Head of caudate nucleus (tissue), 42 donors: ENCODE results near the gene RNF168.
"Not testable (repeated sequence)": the region's sequence is repeated elsewhere in the genome, so short reads cannot be mapped to it uniquely, and the experiment has no call there.

Source experiments
- DNase-seq, 42 donors: peaks; one replicate each; pipeline versions ENCODE4 v3.0.0 to v3.0.0-alpha.2; 2020 to 2021; ENCODE audit warnings: mixed read lengths in 7 of 42
- intact Hi-C: fragments of 100-400 bp; cut with DNase I; formaldehyde crosslinking; loops from one replicate; pipeline ENCODE4 v1.15.0; 2022

RNF168 gene

GRCh38 chr3:196517919-196518318, 14.4 kb upstream of the RNF168 start:
- DNase-seq = no peak
- intact Hi-C loops = no loop called here

GRCh38 chr3:196517162-196517800, 13.7 kb upstream of the RNF168 start:
- intact Hi-C loops = no loop called here
- DNase-seq = no peak

DNA sequence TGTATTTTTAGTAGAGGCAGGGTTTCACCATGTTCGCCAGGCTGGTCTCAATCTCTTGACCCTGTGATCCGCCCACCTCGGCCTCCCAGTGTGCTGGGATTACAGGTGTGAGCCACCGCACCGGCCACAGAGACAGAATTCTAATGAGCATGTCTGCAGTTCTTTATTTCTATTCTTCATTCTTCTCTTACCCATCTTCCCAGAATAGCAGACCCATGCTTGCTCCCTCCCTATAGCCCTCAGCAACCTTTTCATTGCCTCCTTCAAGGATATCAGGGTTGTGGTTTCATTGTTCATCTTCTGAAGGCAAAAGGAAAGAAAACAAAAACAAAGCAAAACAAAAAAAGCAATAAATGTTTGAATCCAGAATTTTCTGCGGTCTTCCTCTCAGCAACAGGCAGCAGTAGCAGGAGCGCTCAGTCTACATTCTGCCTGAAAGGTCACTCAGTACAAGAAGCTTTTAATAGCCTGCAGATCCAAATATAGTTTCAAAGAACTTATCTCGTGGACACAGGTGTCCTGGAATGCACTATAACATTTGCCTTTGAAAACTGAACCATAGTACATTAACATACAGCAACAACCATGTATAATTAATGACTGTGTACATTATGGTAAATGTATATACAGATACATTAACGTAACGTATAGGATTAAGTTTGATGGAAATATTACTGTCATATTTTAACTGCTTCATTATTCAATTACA, 11.5 kb upstream of the RNF168 start, which contains the start of gene SMCO1:
Gene SMCO1, minus strand, starts transcription at position 434 of the 709 bp plus-strand sequence. Its CDS starts 137 bp downstream, at position 297.
- intact Hi-C loops = no loop called here

GRCh38 chr3:196514350-196514716, 10.8 kb upstream of the RNF168 start:
- DNase-seq = no peak
- intact Hi-C loops = no loop called here

More for the DNA sequence above, 11.5 kb upstream of the RNF168 start, which contains the start of gene SMCO1:
- DNase-seq = no peak

DNA sequence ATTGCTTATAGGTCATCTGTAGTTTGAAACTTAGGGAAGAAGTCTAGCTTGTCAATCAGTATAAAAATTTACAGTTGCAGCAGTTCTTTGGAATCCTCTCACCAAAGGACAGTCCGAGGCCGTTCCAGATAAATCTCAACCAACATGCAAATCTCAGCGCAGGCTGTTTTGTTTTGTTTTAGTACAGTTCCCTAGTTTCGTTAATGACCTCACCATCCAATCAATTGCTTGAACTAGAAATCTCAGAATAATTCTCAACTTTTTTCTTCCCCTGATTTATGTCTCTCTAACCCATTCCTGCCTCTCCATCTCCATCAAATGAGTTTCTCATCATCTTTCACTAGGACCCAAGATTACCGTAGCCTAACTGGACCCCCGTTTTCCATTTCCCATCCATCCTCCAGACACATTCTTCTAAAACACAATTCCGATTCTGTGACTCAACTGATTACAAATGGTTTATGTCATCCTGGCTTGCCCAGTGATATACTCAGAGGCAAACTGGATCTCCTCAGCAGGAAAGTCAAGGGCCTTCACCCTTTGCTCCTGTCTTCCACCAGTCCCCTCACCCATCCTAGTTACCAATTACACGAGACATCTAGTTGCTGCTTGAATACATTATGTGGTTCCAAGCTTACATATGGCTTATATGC, 10.3 kb upstream of the RNF168 start:
- intact Hi-C loops = no loop called here

GRCh38 chr3:196511646-196512425, 8.3 kb upstream of the RNF168 start:
- DNase-seq, intact Hi-C loops: not testable (repeated sequence)

More for the DNA sequence above, 10.3 kb upstream of the RNF168 start:
- DNase-seq = no peak

DNA sequence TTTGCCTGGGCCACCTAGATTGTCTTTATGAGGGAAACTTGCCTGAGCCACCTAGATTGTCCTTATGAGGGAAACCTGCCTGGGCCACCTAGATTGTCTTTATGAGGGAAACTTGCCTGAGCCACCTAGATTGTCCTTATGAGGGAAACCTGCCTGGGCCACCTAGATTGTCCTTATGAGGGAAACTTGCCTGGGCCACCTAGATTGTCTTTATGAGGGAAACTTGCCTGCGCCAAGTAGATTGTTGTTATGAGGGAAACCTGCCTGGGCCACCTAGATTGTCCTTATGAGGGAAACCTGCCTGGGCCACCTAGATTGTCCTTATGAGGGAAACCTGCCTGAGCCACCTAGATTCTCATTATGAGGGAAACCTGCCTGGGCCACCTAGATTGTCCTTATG, 7.5 kb upstream of the RNF168 start:
- intact Hi-C loops = not testable (repeated sequence)

DNA sequence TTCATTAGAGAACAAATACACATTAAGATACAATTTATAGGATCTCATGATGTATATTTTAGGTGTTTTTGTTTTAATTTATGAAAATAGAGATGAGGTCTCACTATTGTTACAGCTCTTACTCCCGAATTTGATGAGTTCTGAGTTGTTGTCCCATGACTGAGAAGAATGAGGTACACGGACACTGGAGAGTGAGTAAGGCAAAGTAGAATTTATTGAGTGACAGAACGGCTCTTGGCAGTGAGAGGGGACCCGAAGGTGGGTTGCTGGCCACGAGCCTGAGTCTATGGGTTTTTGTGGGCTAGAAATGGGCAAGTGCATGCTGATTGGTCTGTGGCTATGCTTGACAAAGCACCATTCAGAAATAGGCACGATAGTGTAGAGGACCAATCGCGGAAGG, 3.1 kb upstream of the RNF168 start:
- DNase-seq = no peak
- intact Hi-C loops = loop anchor here (10.0 kb wide), 1 partner anchor 252 kb away; no protein-coding TSS in a partner anchor

More for the DNA sequence above, 7.5 kb upstream of the RNF168 start:
- not testable (repeated sequence) for DNase-seq

DNA sequence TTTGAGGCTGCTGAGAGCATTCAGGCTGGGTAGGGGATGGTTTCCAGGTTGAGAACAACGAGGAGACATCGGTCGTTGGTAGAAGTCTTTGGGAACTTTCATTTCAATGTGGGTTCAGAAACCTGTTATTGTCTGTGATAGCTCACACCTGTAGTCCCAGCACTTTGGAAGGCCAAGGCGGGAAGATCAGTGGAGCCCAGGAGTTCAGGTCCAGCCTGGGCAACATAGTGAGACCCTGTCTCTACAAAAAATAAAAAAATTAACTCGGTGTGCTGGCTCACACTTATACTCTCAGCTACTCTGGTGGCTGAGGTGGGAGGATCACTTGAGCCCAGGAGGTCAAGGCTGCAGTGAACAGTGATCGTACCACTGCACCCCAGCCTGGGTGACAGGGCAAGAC, 988 bp upstream of the RNF168 start:
- no peak for DNase-seq
- intact Hi-C loops = loop anchor here (5.0 to 10.0 kb wide), 3 partner anchors 72 to 250 kb away; partner anchors contain the start of genes DYNLT2B and UBXN7

- DNase-seq = not testable (repeated sequence)
- intact Hi-C loops = loop anchor here (5.0 to 10.0 kb wide), 3 partner anchors 72 to 249 kb away; partner anchors contain the start of genes DYNLT2B and UBXN7
Measured at GRCh38 chr3:196504077-196504398, 470 bp upstream of the RNF168 start.

- intact Hi-C loops = loop anchor here (5.0 to 10.0 kb wide), 3 partner anchors 70 to 248 kb away; partner anchors contain the start of genes DYNLT2B and UBXN7
- DNase-seq = peak in 38 of 42 donors; percentile 13 to 66 (median 37)
Measured at GRCh38 chr3:196502775-196503195, 783 bp downstream of the RNF168 start.

DNA sequence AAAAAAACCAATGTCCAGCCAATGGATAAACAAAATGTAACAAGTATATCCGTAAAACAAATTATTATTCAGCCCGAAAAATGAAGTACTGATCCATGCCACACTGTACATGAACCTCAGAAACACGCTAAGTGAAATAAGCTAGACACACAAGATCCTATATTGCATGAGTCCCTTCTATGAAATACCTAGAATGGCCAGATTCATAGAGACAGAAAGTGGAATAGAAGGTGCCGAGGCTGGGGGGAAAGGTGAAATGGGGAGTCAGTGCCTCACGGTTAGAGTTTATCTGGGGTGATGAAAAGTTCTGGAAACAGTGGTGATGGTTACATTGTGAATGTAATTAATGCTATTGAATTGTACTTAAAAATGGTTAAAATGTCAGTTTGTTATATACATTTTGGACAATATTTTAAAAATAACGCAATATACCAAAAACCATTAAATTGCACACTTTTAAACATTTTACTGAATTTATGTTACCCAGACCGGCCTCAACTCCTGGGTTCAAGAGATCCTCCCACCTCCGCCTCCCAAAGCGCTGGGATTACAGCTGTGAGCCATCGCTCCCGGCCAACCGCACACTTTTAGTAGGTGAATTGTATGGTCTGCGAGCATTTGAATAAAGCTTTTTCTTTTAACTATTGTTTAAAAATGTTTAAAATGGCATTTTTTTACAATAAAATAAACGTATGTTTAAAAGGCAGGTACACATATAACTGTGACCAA, 2.1 kb downstream of the RNF168 start:
- DNase-seq = peak in 4 of 42 donors; percentile 9 to 42 (median 26)
- intact Hi-C loops = loop anchor here (5.0 to 10.0 kb wide), 3 partner anchors 69 to 247 kb away; partner anchors contain the start of genes DYNLT2B and UBXN7

DNA sequence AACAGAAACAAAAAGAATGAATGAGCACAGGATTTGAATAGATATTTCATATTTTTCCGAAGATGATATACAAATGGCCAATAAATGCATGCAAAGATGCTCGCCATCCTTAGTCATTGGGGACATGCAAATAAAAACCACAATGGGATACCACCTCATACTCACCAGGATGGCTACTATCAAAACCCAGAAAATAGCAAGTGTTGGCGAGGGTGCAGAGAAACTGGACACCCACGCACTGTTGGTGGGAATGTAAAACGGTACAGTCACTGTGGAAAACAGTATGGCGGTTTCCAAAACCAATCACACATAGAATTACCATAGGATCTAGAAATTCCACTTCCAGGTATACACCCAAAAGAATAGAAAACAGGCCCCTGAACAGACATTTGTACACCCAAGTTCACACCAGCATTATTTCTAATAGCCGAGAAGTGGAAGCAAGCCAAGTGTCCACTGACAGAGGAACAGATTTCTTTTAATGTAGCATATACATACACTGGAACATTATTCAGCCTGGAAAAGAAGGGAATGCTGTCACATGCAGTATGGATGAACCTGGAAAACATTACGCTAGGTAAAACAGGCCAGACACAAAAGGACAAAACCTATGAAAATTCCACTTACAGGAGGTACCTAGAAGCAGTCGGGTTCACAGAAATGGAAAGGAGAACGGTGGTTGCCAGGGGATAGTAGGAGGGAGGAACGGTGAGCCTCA, 3.6 kb downstream of the RNF168 start:
- intact Hi-C loops = loop anchor here (5.0 to 10.0 kb wide), 3 partner anchors 68 to 245 kb away; partner anchors contain the start of genes DYNLT2B and UBXN7
- DNase-seq = peak in 1 of 42 donors; percentile 1

GRCh38 chr3:196499061-196499460, 4.5 kb downstream of the RNF168 start:
- intact Hi-C loops = no loop called here
- DNase-seq = no peak

GRCh38 chr3:196498297-196498696, 5.3 kb downstream of the RNF168 start:
- intact Hi-C loops = no loop called here
- DNase-seq = no peak

DNA sequence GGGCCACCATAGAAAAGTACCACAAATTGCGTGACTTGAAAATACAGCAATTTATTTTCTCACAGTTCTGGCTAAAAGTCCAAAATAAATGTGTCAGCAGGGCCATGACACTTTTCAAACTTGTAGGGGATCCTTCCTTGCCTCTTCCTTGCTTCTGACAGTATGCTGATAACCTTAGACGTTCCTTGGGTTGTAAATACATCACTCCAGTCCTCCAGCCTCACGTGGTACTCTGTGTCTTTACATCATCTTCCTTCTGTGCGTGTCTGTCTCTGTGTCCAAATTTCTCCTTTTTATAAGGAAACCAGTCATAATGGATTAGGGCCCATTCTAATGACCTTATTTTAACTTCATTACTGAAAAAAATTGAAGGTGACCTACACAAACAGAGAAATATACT, 7.4 kb downstream of the RNF168 start:
- intact Hi-C loops = no loop called here
- DNase-seq = no peak

DNA sequence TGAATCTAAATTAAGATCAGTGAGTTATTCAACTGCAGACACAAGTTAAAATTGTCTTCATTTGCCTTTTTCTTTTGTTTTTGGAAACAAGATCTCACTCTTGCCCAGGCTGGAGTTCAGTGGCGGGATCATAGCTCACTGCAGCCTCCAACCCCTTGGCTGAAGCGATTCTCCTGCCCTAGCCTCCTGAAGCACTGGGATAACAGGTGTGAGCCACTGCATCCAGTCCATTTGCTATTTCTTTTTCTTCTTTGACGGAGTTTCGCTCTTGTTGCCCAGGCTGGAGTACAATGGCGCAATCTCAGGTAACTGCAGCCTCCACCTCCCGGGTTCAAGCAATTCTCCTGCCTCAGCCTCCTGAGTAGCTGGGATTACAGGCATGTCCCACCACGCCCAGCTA, 10.3 kb downstream of the RNF168 start:
- intact Hi-C loops = no loop called here

GRCh38 chr3:196492080-196492479, 11.5 kb downstream of the RNF168 start:
- intact Hi-C loops = no loop called here
- DNase-seq = no peak

More for the DNA sequence above, 10.3 kb downstream of the RNF168 start:
- DNase-seq = no peak
